Mammary epithelial cell (primary cell): ENCODE results near the gene BCR.

Experiments used
- CTCF ChIP-seq, 2 donors: IDR thresholded peaks in 1 of 2; conservative IDR thresholded peaks in 1 of 2; 2 replicates each; pipeline ENCODE4 v1.5.1; 2011 to 2012; ENCODE audit warnings: inconsistent platforms in 2 of 2, low read length in 2 of 2, mild to moderate bottlenecking in 2 of 2, control low read depth in 1 of 2, low read depth in 1 of 2; ENCODE audit not compliant: insufficient read depth in 1 of 2; ENCODE audit errors: extremely low read depth in 1 of 2
- EZH2 ChIP-seq: IDR thresholded peaks from 2 replicates; pipeline ENCODE4 v1.6.1; 2012; ENCODE audit warnings: low read length, inconsistent platforms, borderline replicate concordance

- TF ChIP-seq CTCF (conservative IDR thresholded peaks at IDR 0.05 in 1 of 2, IDR thresholded peaks at IDR 0.05 in 1 of 2; ENCODE audit: extremely low read depth in 1 of 2, insufficient read depth in 1 of 2, low read depth in 1 of 2, low read length in 2 of 2) (no peak), EZH2 (no peak)
Observed at GRCh38 chr22:23212061-23213021, 32.0 kb downstream of the BCR start.
